Trophoblast cell (in vitro differentiated cells and primary cell): ENCODE measurements around the gene ASB2.

Source experiments
- DNase-seq, 2 donors: peaks; one replicate each; pipeline ENCODE4 v3.0.0-alpha.2; 2016
- H2AFZ ChIP-seq: 2 replicates; pipeline ENCODE4 v1.6.1; 2013; ENCODE audit warnings: low read length, moderate library complexity, mild to moderate bottlenecking; ENCODE audit not compliant: insufficient read depth, poor library complexity
- H2AK5ac ChIP-seq: 2 replicates; pipeline ENCODE4 v1.6.1; 2013; ENCODE audit warnings: mild to moderate bottlenecking, low read length
- H2BK120ac ChIP-seq: 2 replicates; pipeline ENCODE4 v1.6.1; 2013; ENCODE audit warnings: low read length, mild to moderate bottlenecking, moderate library complexity; ENCODE audit not compliant: insufficient read depth, poor library complexity
- H2BK12ac ChIP-seq: 2 replicates; pipeline ENCODE4 v1.6.1; 2013; ENCODE audit warnings: mild to moderate bottlenecking, low read length, moderate library complexity
- H2BK5ac ChIP-seq: 2 replicates; pipeline ENCODE4 v1.6.1; 2013; ENCODE audit warnings: low read length, low read depth, moderate library complexity, mild to moderate bottlenecking; ENCODE audit not compliant: poor library complexity
- H3K14ac ChIP-seq: 2 replicates; pipeline ENCODE4 v1.6.1; 2013; ENCODE audit warnings: mild to moderate bottlenecking, low read length
- H3K18ac ChIP-seq: 2 replicates; pipeline ENCODE4 v1.6.1; 2013; ENCODE audit warnings: mild to moderate bottlenecking, low read length
- H3K23ac ChIP-seq: 2 replicates; pipeline ENCODE4 v1.6.1; 2013; ENCODE audit warnings: low read length
- H3K27ac ChIP-seq: 2 replicates; pipeline ENCODE4 v1.5.1; 2013; ENCODE audit warnings: low read depth, mild to moderate bottlenecking, inconsistent platforms, low read length, moderate library complexity
- H3K27me3 ChIP-seq: 2 replicates; pipeline ENCODE4 v1.6.1; 2013; ENCODE audit warnings: inconsistent platforms, mild to moderate bottlenecking, low read length, moderate library complexity; ENCODE audit not compliant: insufficient read depth
- H3K36me3 ChIP-seq, 2 experiments: 1 replicate in 1 of 2; 2 replicates in 1 of 2; pipeline ENCODE4 v1.6.1; 2013; ENCODE audit warnings: low read length in 2 of 2, mild to moderate bottlenecking in 2 of 2, moderate library complexity in 1 of 2; ENCODE audit not compliant: insufficient read depth in 2 of 2, control insufficient read depth in 1 of 2
- H3K4ac ChIP-seq: 2 replicates; pipeline ENCODE4 v1.6.1; 2013; ENCODE audit warnings: low read depth, mild to moderate bottlenecking, low read length, moderate library complexity
- H3K4me1 ChIP-seq, 2 experiments: 1 replicate in 1 of 2; 2 replicates in 1 of 2; pipeline ENCODE4 v1.6.1; 2013; ENCODE audit warnings: low read length in 2 of 2, mild to moderate bottlenecking in 2 of 2, moderate library complexity in 1 of 2; ENCODE audit not compliant: insufficient read depth in 2 of 2, control insufficient read depth in 1 of 2
- H3K4me2 ChIP-seq: 2 replicates; pipeline ENCODE4 v1.6.1; 2013; ENCODE audit warnings: inconsistent platforms, mild to moderate bottlenecking, low read length, moderate library complexity
- H3K4me3 ChIP-seq: 2 replicates; pipeline ENCODE4 v1.5.1; 2013; ENCODE audit warnings: mild to moderate bottlenecking, low read depth, low read length, inconsistent platforms
- H3K79me1 ChIP-seq: one replicate; pipeline ENCODE4 v1.6.1; 2013; ENCODE audit warnings: low read length
- H3K79me2 ChIP-seq: 2 replicates; pipeline ENCODE4 v1.6.1; 2013; ENCODE audit warnings: low read length, mild to moderate bottlenecking; ENCODE audit not compliant: control insufficient read depth, insufficient read depth, poor library complexity
- H3K9ac ChIP-seq: 2 replicates; pipeline ENCODE4 v1.6.1; 2013; ENCODE audit warnings: mild to moderate bottlenecking, low read length
- H3K9me3 ChIP-seq: 2 replicates; pipeline ENCODE4 v1.6.1; 2013; ENCODE audit warnings: low read depth, mild to moderate bottlenecking, control low read depth, inconsistent platforms, low read length; ENCODE audit not compliant: insufficient read depth
- H4K12ac ChIP-seq: 2 replicates; pipeline ENCODE4 v1.6.1; 2013; ENCODE audit warnings: low read depth, mild to moderate bottlenecking, low read length, moderate library complexity
- H4K8ac ChIP-seq: 2 replicates; pipeline ENCODE4 v1.6.1; 2013; ENCODE audit warnings: low read depth, mild to moderate bottlenecking, low read length, moderate library complexity
- H4K91ac ChIP-seq: one replicate; pipeline ENCODE4 v1.6.1; 2013; ENCODE audit warnings: low read depth, mild to moderate bottlenecking, low read length, moderate library complexity
- WGBS: extraction: QIAGEN DNeasy Blood & Tissue Kit; methylation state at CpG from one replicate; pipeline ENCODE4 v1.1.7; 2013; ENCODE audit warnings: missing lambda C conversion rate; ENCODE audit not compliant: insufficient read length, insufficient coverage; ENCODE audit errors: extremely low coverage; 5-methylcytosine and 5-hydroxymethylcytosine counted together

Gene ASB2

DNA sequence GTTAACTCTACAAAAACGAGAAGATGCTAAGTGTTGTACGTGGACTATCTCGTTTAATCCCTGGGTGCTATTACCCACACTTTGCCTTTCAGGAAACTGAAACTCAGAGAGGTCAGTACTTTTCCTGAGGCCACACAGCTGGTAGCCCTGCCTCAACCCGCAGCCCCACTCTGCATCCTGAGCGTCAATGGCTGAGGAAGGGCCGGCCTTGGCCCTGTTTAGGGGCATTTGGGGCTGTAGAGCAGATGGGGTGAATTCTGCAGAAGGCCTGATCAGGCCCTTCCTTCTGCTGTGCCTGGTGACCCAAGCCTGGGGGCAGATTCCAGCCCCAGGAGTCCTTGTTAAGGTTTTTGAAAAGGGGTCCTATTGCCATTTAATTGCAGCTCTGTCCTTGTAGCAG is 17.0 kb upstream of the ASB2 start:
- Histone ChIP-seq H3K36me3 (no peaks in the 10 kb centered on the region), H3K4ac (no peak overlapping the region), H3K4me1 (no peaks in the 10 kb centered on the region), H3K4me3 (no peak overlapping the region), H3K9ac (no peak overlapping the region), H4K12ac (no peak overlapping the region), H2AK5ac (no peak overlapping the region), H3K4me2 (no peak overlapping the region), H3K23ac (no peak overlapping the region), H2BK12ac (no peak overlapping the region), H3K27ac (no peak overlapping the region), H3K18ac (no peak overlapping the region), H3K14ac (no peak overlapping the region), H2AFZ (no peak overlapping the region), H3K9me3 (no peaks in the 10 kb centered on the region), H4K91ac (no peak overlapping the region), H3K79me2 (no peaks in the 10 kb centered on the region), H2BK120ac (no peak overlapping the region), H3K27me3 (no peaks in the 10 kb centered on the region), H4K8ac (no peak overlapping the region), H2BK5ac (no peak overlapping the region), H3K79me1 (no peaks in the 10 kb centered on the region)
- WGBS = no CpG with 5 or more reads among the region's 6 CpGs
- no peak for DNase-seq

DNA sequence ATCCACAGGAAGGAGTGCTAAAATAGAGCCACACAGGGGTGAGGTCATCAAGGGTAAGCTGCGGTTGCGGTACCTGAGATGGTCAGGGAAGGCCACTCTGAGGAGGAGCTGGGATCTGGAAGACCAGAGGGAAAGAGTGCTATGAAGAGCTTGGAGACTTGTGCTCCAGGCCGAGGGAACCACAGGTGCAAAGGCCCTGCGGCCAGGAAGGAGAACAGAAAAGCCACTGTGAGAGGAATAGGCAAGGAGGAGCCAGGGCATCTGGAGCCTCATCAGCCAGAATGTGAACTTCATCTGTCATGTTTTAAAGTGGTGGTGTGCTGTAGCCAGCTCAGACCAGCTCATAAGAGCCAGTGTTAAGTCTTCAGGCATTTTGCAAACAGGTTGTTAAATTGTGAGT is 15.3 kb upstream of the ASB2 start:
- Histone ChIP-seq H3K27ac (no peak overlapping the region), H2BK120ac (no peak overlapping the region), H3K14ac (no peak overlapping the region), H3K79me1 (no peaks in the 10 kb centered on the region), H2BK5ac (no peak overlapping the region), H2AK5ac (no peak overlapping the region), H3K9ac (no peak overlapping the region), H4K91ac (no peak overlapping the region), H3K4me1 (peaks cover 0 to 3% of the 10 kb centered on the region in 2 experiments), H3K9me3 (no peaks in the 10 kb centered on the region), H3K36me3 (no peaks in the 10 kb centered on the region), H3K18ac (no peak overlapping the region), H2BK12ac (no peak overlapping the region), H4K12ac (no peak overlapping the region), H3K4me3 (no peak overlapping the region), H3K27me3 (no peaks in the 10 kb centered on the region), H3K79me2 (no peaks in the 10 kb centered on the region), H2AFZ (no peak overlapping the region), H4K8ac (no peak overlapping the region), H3K4ac (no peak overlapping the region), H3K23ac (no peak overlapping the region), H3K4me2 (no peak overlapping the region)
- no CpG with 5 or more reads among the region's 4 CpGs for WGBS
- DNase-seq = no peak

DNA sequence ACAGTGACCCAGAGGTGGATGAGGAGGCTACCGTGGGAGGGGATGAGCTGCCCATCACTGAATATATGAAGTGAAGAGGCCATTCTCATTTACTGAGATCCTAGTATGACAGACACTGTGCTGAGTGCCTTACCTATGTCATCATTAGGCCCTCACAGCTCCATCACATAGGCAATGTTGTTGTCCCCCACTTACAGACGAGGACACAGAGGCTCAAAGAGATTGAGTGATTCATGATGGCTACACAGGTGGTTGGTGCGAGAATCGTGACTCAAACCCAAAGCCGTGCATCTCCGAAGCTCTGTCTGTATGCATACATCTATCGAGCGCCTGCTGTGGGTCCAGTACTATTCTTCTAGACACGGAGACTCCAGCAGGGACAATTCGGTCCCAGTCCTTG is 14.8 kb upstream of the ASB2 start:
- H2BK120ac ChIP-seq = no peak overlapping the region
- peaks cover 0 to 3% of the 10 kb centered on the region in 2 experiments for H3K4me1 ChIP-seq
- H3K18ac ChIP-seq = no peak overlapping the region
- H3K4me2 ChIP-seq = no peak overlapping the region
- no peaks in the 10 kb centered on the region for H3K27me3 ChIP-seq
- H2BK12ac ChIP-seq = no peak overlapping the region
- no peak overlapping the region for H3K4ac ChIP-seq
- H2AFZ ChIP-seq = no peak overlapping the region
- no peak for DNase-seq
- no peak overlapping the region for H3K9ac ChIP-seq
- H3K9me3 ChIP-seq = no peaks in the 10 kb centered on the region
- H4K91ac ChIP-seq = no peak overlapping the region
- no peak overlapping the region for H3K4me3 ChIP-seq
- no peak overlapping the region for H4K8ac ChIP-seq
- H3K79me2 ChIP-seq = no peaks in the 10 kb centered on the region
- no peak overlapping the region for H4K12ac ChIP-seq
- H3K14ac ChIP-seq = no peak overlapping the region
- no peak overlapping the region for H3K23ac ChIP-seq
- no peak overlapping the region for H3K27ac ChIP-seq
- WGBS = no CpG with 5 or more reads among the region's 10 CpGs
- no peak overlapping the region for H2BK5ac ChIP-seq
- no peak overlapping the region for H2AK5ac ChIP-seq
- no peaks in the 10 kb centered on the region for H3K79me1 ChIP-seq
- no peaks in the 10 kb centered on the region for H3K36me3 ChIP-seq

DNA sequence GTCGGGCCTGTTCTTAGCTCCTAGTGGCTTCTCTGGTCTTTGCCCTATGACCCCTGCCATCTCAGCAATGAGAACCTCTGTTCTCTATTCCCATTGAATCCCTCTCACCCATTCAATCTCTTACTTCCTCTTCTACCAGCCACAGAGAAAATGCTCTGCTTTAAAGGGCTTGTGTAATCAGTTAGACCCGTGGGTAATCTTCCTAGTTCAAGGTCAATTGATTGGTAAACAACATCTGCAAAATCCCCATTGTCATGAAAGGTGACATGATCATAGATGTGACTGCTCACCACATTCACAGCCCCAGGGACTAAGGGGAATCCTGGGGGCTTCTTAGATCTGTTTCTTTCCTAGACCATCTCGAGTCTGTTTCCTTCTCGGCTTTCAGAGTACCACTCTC is 13.6 kb upstream of the ASB2 start:
- no peak for DNase-seq
- Histone ChIP-seq H2BK5ac (no peak overlapping the region), H3K9me3 (no peaks in the 10 kb centered on the region), H4K12ac (no peak overlapping the region), H3K4me1 (peaks cover 3 to 6% of the 10 kb centered on the region in 2 experiments), H3K23ac (no peak overlapping the region), H3K79me2 (no peaks in the 10 kb centered on the region), H2AK5ac (no peak overlapping the region), H3K27me3 (no peaks in the 10 kb centered on the region), H3K36me3 (no peaks in the 10 kb centered on the region), H3K4me2 (no peak overlapping the region), H2BK12ac (no peak overlapping the region), H3K18ac (no peak overlapping the region), H4K8ac (no peak overlapping the region), H3K79me1 (no peaks in the 10 kb centered on the region), H3K4ac (no peak overlapping the region), H2AFZ (no peak overlapping the region), H3K9ac (no peak overlapping the region), H3K4me3 (no peak overlapping the region), H3K14ac (no peak overlapping the region), H3K27ac (no peak overlapping the region), H4K91ac (no peak overlapping the region), H2BK120ac (no peak overlapping the region)
- no CpG with 5 or more reads among the region's 4 CpGs for WGBS
